ENCODE data around the gene GPATCH8. TPM values are rescaled to one million over a fixed set of nuclear protein-coding genes. Genes with fewer than 3 reads are reported as not detected.

Gene GPATCH8
- total RNA-seq (2013; cell fraction: nucleolus; rRNA removed) = 147 and 152 TPM in 2 replicates
- total RNA-seq (2014; rRNA removed) (16.0 and 16.8 TPM in 2 replicates), total RNA-seq (2014; rRNA removed; fragmentation: Illumina TruSeq; extraction: Trizol) (17.9 and 21.8 TPM in 2 replicates), total RNA-seq (2021) (36.6 and 38.5 TPM in 2 replicates), polyA plus RNA-seq (2011; rRNA removed) (13.9 and 20.8 TPM in 2 replicates), polyA plus RNA-seq (2014; fragmentation: Illumina TruSeq; extraction: Trizol) (31.4 and 33.7 TPM in 2 replicates), polyA plus RNA-seq (2014; fragmentation: Nextera tagmentation; extraction: Ambion mirVana) (10 to 100 TPM; 11.7 to 18.2 TPM), polyA plus RNA-seq (2014; rRNA removed) (21.7 and 23.0 TPM in 2 replicates), polyA plus RNA-seq (2016; fragmentation: Nextera tagmentation; extraction: Ambion mirVana) (10 to 100 TPM; 43.3 to 45.1 TPM), polyA minus RNA-seq (2011; rRNA and poly(A)+ RNA removed) (21.7 and 33.5 TPM in 2 replicates), Bru-seq, nascent RNA (percentile 86 among the genes with signal in this experiment), BruChase-seq, experiment 1, labeled RNA remaining after a 6-hour chase (percentile 83 among the genes with signal in this experiment), BruChase-seq, experiment 2, labeled RNA remaining after a 2-hour chase (percentile 86 among the genes with signal in this experiment)
- 11.6 TPM for polyA plus RNA-seq (2011; ENCODE audit: low read depth)
- polyA plus RNA-seq (2011; cell fraction: cytosol; rRNA removed) = 10.4 and 11.4 TPM in 2 replicates
- 20.2 and 24.4 TPM in 2 replicates for polyA plus RNA-seq (2011; cell fraction: nucleus; rRNA removed)
- 16.8 and 17.4 TPM in 2 replicates for polyA plus RNA-seq (2012)
- 8.8 and 12.4 TPM in 2 replicates for polyA minus RNA-seq (2011; cell fraction: cytosol; rRNA and poly(A)+ RNA removed)
- polyA minus RNA-seq (2011; cell fraction: nucleus; rRNA and poly(A)+ RNA removed) = 11.0 and 27.1 TPM in 2 replicates
- long read RNA-seq, experiment 1, full-length matches to known transcripts = 17 of 30 reads
- long read RNA-seq, experiment 1, partial matches to known transcripts = 7 of 30 reads
- long read RNA-seq, experiment 1, other reads (novel, unspliced or antisense) = 6 of 30 reads
- long read RNA-seq, experiment 2, full-length matches to known transcripts = 99 of 157 reads
- long read RNA-seq, experiment 2, partial matches to known transcripts = 27 of 157 reads
- long read RNA-seq, experiment 2, other reads (novel, unspliced or antisense) = 31 of 157 reads

- peak; percentile 81 for FAIRE-seq
- Histone ChIP-seq H3K4me2 (ENCODE audit: control insufficient read depth, insufficient read depth) (peak within 1 kb of the TSS; percentile 78), H3K4me1 (ENCODE audit: control insufficient read depth, insufficient read depth, low read length) (peaks cover 5% of the 10 kb centered on the region), H2AFZ (ENCODE audit: control insufficient read depth, low read depth, low read length) (peak within 1 kb of the TSS; percentile 85), H3K36me3 (ENCODE audit: control insufficient read depth in 2 of 2, insufficient read depth in 2 of 2, low read length in 1 of 2) (no peaks in the 10 kb centered on the region), H3K79me2 (ENCODE audit: control insufficient read depth, insufficient read depth, low read length) (peaks cover 56% of the 10 kb centered on the region), H3K4me3 (peak within 1 kb of the TSS; percentile 99), H3K27me3 (replicated peaks in 1 of 2; ENCODE audit: control insufficient read depth in 2 of 2, insufficient read depth in 2 of 2, low read length in 1 of 2) (no peaks in the 10 kb centered on the region), H4K20me1 (ENCODE audit: control insufficient read depth, insufficient read depth) (no peaks in the 10 kb centered on the region), H3K27ac (ENCODE audit: control insufficient read depth, insufficient read depth) (peak within 1 kb of the TSS; percentile 91), H3K9me3 (replicated peaks; ENCODE audit: control insufficient read depth, insufficient read depth, low read length) (no peaks in the 10 kb centered on the region), H3K9ac (ENCODE audit: control insufficient read depth, insufficient read depth, low read length) (peak within 1 kb of the TSS; percentile 90)
- WGBS (ENCODE audit: insufficient coverage, insufficient replicate concordance, low lambda C conversion rate, missing lambda C conversion rate) = 5% methylated on average over 42 of the region's 71 CpGs
- RAD21 ChIA-PET (ENCODE audit: unreplicated experiment) = interaction anchor here (1.2 kb wide), 1 partner anchor 20 kb away, joined by 3 read pairs; no protein-coding TSS in a partner anchor
- SMC1A ChIA-PET (ENCODE audit: uncharacterized antibody, unreplicated experiment) = interaction anchor here (0.6 to 1.4 kb wide), 6 partner anchors 20 to 97 kb away, joined by 3 to 5 read pairs (median 3); no protein-coding TSS in a partner anchor
- in situ Hi-C loops (cut with MboI) = loop anchor here (25.0 kb wide), 1 partner anchor 291 kb away; the partner anchor contains the start of gene UBTF
- POLR2A ChIA-PET = interaction anchor here (0.6 to 1.6 kb wide), 4 partner anchors 13 to 392 kb away, joined by 3 to 6 read pairs (median 4); no protein-coding TSS in a partner anchor
- intact Hi-C loops (cut with micrococcal nuclease; ENCODE audit: unreplicated experiment) = loop anchor here (10.0 kb wide), 1 partner anchor 289 kb away; the partner anchor contains the start of gene UBTF
- CTCF ChIA-PET = interaction anchor here (0.6 to 2.1 kb wide), 6 partner anchors 9 to 188 kb away, joined by 3 to 11 read pairs (median 3); no protein-coding TSS in a partner anchor
- DNase-seq (ENCODE audit: low read depth, low spot score) = peak; percentile 91
- TSS peak; percentile 60 for BruUV-seq (replicated peaks)
- peak; percentile 96 for ATAC-seq
- TF ChIP-seq PBX3 (IDR thresholded peaks at IDR 0.05; ENCODE audit: insufficient replicate concordance, low read depth, low read length) = no peak
- TF ChIP-seq E2F8 (IDR thresholded peaks at IDR 0.05; ENCODE audit: low read depth, partially characterized antibody) = peak; percentile 78
- peak; percentile 77 for TF ChIP-seq SMAD1 (IDR thresholded peaks at IDR 0.05; ENCODE audit: low read depth, partially characterized antibody)
- peak; percentile 50; the same call in 1 of the 2 replicates for TF ChIP-seq ESRRA (IDR thresholded peaks at IDR 0.05; ENCODE audit: low read length)
- TF ChIP-seq MTA2 (IDR thresholded peaks at IDR 0.05; ENCODE audit: low read depth) = peak; percentile 76
- no peak for TF ChIP-seq SREBF2 (IDR thresholded peaks at IDR 0.05; ENCODE audit: low read length)
- TF ChIP-seq TBL1XR1 (IDR thresholded peaks at IDR 0.05; ENCODE audit: low read depth, low read length) = peak; percentile 65; the same call in 1 of the 2 replicates
- TF ChIP-seq CEBPZ (IDR thresholded peaks at IDR 0.05; ENCODE audit: low read depth, low read length) = no peak
- 0 out of 2 replicates have a peak, but pooled peaks have one; percentile 23 for TF ChIP-seq CBFB (IDR thresholded peaks at IDR 0.05; ENCODE audit: low read depth)
These were observed at the start of gene GPATCH8 for GRCh38 chr17:44503147-44504029. TSS of gene GPATCH8 (minus strand) at chr17:44503406. CDS start at chr17:44503370, 36 bp downstream.

Data from GM12878 (cell line).